ENCODE measurements around the gene COL4A3. TPM values are rescaled to one million over a fixed set of nuclear protein-coding genes. Genes with fewer than 3 reads are reported as not detected.

Gene COL4A3
- polyA plus RNA-seq, 3 donors, result 0.03 TPM; not detected in 2

DNA sequence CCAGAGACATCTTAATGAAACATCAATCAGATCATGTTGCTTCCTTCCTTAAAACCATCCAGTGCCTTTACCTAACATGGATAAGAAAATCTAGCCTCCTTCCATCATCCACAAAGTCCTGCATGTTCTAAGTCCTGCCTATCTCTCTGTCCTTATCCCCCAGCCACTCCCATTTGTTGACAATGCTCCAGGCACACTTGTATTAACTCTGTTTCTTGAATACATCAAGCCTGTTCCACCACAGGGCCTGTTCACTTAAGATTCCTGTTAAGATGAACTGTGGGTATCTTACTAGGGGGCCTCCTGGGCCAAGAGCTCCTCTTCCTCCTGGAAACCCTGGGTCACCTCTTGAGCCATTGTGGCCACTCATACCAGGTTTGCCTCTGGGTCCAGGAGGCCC, 46.1 kb upstream of the COL4A3 start:
- Mint-ChIP-seq H3K27me3 (ENCODE audit: low read depth in 3 of 3) (peaks cover 2 to 6% (median 3%) of the 10 kb centered on the region in 3 donors), H3K4me3 (no peak overlapping the region), H3K9me3 (peaks cover 0 to 1% (median 0%) of the 10 kb centered on the region in 7 donors), H3K4me1 (peaks cover 5% of the 10 kb centered on the region), H3K36me3 (no peaks in the 10 kb centered on the region), H3K27ac (no peak overlapping the region)
- no peaks in the 10 kb centered on the region for H3K27me3 ChIP-seq (ENCODE audit: control insufficient read depth in 2 of 2, insufficient read depth in 2 of 2, low read length in 2 of 2)
- no peaks in the 10 kb centered on the region for H4K20me1 ChIP-seq (ENCODE audit: insufficient read depth, low read length)
- no peaks in the 10 kb centered on the region for H3K36me3 ChIP-seq (replicated peaks in 1 of 2; ENCODE audit: control insufficient read depth in 1 of 2, insufficient read depth in 2 of 2, low read length in 2 of 2)
- intact Hi-C loops (cut with micrococcal nuclease), result no loop called here
- H3K27ac ChIP-seq (ENCODE audit: low read depth in 1 of 2, low read length in 2 of 2), result no peak overlapping the region
- H3K4me2 ChIP-seq (replicated peaks; ENCODE audit: extremely low read depth, low read length, poor library complexity, severe bottlenecking), result no peak overlapping the region
- H3K4me3 ChIP-seq (replicated peaks in 1 of 3; ENCODE audit: low read depth in 2 of 3, low read length in 3 of 3), result no peak overlapping the region
- no peaks in the 10 kb centered on the region for H3K9me3 ChIP-seq (replicated peaks in 1 of 2; ENCODE audit: control insufficient read depth in 1 of 2, insufficient read depth in 1 of 2, low read length in 2 of 2)
- no peak overlapping the region for H3K9ac ChIP-seq (ENCODE audit: insufficient read depth, low read length, poor library complexity, severe bottlenecking)
- H3K4me1 ChIP-seq (ENCODE audit: control insufficient read depth in 1 of 2, insufficient read depth in 2 of 2, low read length in 2 of 2), result no peaks in the 10 kb centered on the region
- no peak for DNase-seq
- TF ChIP-seq, protein P1, sequence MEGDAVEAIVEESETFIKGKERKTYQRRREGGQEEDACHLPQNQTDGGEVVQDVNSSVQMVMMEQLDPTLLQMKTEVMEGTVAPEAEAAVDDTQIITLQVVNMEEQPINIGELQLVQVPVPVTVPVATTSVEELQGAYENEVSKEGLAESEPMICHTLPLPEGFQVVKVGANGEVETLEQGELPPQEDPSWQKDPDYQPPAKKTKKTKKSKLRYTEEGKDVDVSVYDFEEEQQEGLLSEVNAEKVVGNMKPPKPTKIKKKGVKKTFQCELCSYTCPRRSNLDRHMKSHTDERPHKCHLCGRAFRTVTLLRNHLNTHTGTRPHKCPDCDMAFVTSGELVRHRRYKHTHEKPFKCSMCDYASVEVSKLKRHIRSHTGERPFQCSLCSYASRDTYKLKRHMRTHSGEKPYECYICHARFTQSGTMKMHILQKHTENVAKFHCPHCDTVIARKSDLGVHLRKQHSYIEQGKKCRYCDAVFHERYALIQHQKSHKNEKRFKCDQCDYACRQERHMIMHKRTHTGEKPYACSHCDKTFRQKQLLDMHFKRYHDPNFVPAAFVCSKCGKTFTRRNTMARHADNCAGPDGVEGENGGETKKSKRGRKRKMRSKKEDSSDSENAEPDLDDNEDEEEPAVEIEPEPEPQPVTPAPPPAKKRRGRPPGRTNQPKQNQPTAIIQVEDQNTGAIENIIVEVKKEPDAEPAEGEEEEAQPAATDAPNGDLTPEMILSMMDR (IDR thresholded peaks at IDR 0.05), result no peak
- H3K79me2 ChIP-seq (ENCODE audit: insufficient read depth, low read length), result no peaks in the 10 kb centered on the region
- no peak overlapping the region for H2AFZ ChIP-seq (ENCODE audit: insufficient read depth, low read depth, low read length, poor library complexity, severe bottlenecking)

DNA sequence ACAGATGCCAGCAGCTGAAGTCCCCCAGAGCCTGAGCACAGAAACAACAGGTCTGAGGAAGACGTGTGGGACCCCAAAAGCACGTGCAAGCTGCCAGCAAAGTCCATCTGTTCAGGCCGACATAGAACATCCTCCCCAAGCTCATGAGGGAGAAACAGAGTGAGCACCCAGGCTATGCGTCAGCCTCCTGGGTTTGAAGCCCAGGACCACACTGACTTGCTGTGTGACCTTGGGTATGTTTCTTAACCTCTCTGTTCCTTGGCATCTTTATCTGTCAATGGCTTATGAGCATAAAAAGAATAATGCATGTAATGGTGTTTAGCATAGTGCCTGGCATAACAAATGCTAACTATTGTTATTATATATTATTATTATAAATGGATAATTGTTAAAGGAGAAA, 40.7 kb upstream of the COL4A3 start:
- Histone ChIP-seq H3K9ac (ENCODE audit: insufficient read depth, low read length, poor library complexity, severe bottlenecking) (no peak overlapping the region), H3K4me3 (replicated peaks in 1 of 3; ENCODE audit: low read depth in 2 of 3, low read length in 3 of 3) (no peak overlapping the region), H3K27ac (ENCODE audit: low read depth in 1 of 2, low read length in 2 of 2) (no peak overlapping the region), H3K4me2 (replicated peaks; ENCODE audit: extremely low read depth, low read length, poor library complexity, severe bottlenecking) (no peak overlapping the region), H3K9me3 (replicated peaks in 1 of 2; ENCODE audit: control insufficient read depth in 1 of 2, insufficient read depth in 1 of 2, low read length in 2 of 2) (no peaks in the 10 kb centered on the region), H3K36me3 (replicated peaks in 1 of 2; ENCODE audit: control insufficient read depth in 1 of 2, insufficient read depth in 2 of 2, low read length in 2 of 2) (no peaks in the 10 kb centered on the region), H3K27me3 (ENCODE audit: control insufficient read depth in 2 of 2, insufficient read depth in 2 of 2, low read length in 2 of 2) (no peaks in the 10 kb centered on the region), H3K4me1 (ENCODE audit: control insufficient read depth in 1 of 2, insufficient read depth in 2 of 2, low read length in 2 of 2) (no peaks in the 10 kb centered on the region), H3K79me2 (ENCODE audit: insufficient read depth, low read length) (no peaks in the 10 kb centered on the region), H4K20me1 (ENCODE audit: insufficient read depth, low read length) (no peaks in the 10 kb centered on the region), H2AFZ (ENCODE audit: insufficient read depth, low read depth, low read length, poor library complexity, severe bottlenecking) (no peak overlapping the region)
- TF ChIP-seq, protein P1 (IDR thresholded peaks at IDR 0.05), result no peak
- 90% methylated on average over 4 of the region's 4 CpGs for WGBS (ENCODE audit: insufficient coverage)
- H3K4me3 Mint-ChIP-seq, result no peak overlapping the region
- DNase-seq, result no peak
- H3K27ac Mint-ChIP-seq, result no peak overlapping the region
- H3K36me3 Mint-ChIP-seq, result no peaks in the 10 kb centered on the region
- H3K9me3 Mint-ChIP-seq, result peaks cover 0 to 1% (median 0%) of the 10 kb centered on the region in 7 donors
- no peaks in the 10 kb centered on the region for H3K4me1 Mint-ChIP-seq
- peaks cover 3 to 7% (median 5%) of the 10 kb centered on the region in 3 donors for H3K27me3 Mint-ChIP-seq (ENCODE audit: low read depth in 3 of 3)
- intact Hi-C loops (cut with micrococcal nuclease), result loop anchor here in 1 of 2 donors (10.0 kb wide), 1 partner anchor 641 kb away; no protein-coding TSS in a partner anchor
